GM21528 (cell line): ENCODE measurements around the gene TMEM95.
"Not testable (repeated sequence)": the region's sequence is repeated elsewhere in the genome, so short reads cannot be mapped to it uniquely, and the experiment has no call there.

Experiments used
- ATAC-seq: cut with Tn5 transposase; IDR thresholded peaks from one replicate; pipeline ENCODE4 v1.9.1; 2021; ENCODE audit warnings: mild to moderate bottlenecking, moderate library complexity; ENCODE audit not compliant: unreplicated experiment, low FRiP score

The TMEM95 gene

DNA sequence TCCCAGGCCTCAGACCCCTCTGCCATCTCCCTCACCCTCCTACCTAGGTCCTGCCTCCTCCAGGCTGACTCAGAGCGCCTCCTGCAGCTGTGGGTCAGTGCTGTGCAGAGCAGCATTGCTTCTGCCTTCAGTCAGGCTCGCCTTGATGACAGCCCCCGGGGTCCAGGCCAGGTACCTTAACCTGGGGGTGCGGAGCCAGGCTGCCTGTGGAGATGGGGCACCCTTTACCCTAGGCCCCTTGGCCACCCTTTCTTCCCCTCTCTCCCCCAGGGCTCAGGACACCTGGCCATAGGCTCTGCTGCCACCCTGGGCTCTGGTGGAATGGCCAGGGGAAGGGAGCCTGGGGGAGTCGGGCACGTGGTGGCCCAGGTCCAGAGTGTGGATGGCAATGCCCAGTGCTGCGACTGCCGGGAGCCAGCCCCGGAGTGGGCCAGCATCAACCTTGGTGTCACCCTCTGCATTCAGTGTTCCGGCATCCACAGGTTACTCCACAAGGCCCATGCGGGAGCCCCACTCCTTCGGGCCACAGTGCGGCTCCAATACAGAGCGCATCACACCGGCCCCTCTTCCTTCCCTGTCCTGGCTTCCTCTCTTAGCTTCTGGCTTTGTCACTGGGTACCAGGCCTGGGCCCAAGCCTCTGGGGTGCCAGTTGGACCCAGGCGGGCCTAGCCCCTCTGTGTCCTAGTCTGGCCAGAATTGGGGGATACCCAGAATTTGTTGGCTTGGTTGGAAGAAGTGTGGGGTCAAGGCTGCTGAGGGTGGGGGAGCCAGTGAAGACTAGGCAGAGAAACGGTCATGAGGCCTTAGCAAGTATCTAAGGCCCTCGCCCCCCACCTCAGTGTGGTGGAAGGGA, 8.0 kb upstream of the TMEM95 start:
- ATAC-seq = no peak

DNA sequence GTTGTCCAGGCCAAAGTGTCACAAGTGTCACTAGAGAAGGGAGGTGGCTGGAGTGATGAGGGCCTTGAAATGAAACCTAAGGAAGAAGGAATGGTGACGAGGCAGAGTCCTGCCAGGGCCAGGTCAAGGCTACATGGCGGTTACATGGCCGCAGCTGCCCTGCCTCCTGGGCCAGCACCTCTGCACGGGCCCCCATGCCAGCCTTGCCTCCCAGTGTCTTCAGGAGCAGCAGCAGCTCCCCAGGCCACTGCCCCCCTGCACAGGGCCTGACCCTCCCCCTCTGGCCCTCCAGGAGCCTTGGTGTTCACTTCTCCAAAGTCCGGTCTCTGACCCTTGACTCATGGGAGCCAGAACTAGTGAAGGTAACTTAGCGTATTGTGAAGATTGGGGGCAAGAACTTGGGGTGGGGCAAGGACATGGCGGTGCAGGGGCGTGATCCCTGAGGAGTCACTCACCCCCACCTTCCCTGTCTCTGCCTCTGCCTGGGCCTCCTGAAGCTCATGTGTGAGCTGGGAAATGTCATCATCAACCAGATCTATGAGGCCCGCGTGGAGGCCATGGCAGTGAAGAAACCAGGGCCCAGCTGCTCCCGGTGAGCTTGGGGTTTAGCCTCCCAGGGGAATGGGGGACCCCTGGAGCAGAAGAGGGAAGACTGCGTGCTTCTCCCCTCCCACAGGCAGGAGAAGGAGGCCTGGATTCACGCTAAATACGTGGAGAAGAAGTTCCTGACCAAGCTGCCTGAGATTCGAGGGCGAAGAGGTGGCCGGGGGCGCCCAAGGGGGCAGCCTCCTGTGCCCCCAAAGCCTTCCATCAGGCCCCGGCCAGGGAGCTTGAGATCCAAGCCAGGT, 7.1 kb upstream of the TMEM95 start:
- ATAC-seq = no peak

DNA sequence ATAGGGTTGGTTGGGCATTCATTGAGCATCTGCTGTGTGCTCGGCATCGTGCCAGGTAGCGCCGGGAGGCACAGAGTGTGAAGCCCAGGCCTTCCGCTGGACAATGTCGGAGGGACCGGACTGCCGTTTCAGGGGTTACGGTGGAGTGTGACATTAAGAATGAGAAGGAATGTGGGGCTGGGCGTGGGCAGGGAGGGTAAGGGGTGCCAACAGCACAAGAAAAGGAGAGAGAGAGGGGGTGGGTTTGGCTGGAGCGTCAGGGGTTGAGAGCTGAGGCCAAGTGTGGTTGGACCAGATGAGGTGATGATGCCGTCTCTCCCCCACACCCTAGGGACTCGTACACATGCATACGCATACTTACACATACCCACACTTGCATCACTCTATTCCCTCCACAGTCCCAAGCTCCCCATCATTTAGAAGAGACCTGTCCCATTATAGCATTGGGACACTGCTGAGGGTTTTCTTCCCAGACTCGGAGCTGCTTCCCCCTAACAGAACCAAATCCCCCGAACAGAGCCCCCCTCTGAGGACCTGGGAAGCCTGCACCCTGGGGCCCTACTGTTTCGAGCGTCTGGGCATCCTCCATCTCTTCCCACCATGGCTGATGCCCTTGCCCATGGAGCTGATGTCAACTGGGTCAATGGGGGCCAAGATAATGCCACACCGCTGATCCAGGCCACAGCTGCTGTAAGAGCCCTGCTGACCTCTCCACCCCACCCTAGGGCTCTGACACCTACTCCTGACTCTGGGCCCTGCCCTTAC, 6.3 kb upstream of the TMEM95 start:
- no peak for ATAC-seq

DNA sequence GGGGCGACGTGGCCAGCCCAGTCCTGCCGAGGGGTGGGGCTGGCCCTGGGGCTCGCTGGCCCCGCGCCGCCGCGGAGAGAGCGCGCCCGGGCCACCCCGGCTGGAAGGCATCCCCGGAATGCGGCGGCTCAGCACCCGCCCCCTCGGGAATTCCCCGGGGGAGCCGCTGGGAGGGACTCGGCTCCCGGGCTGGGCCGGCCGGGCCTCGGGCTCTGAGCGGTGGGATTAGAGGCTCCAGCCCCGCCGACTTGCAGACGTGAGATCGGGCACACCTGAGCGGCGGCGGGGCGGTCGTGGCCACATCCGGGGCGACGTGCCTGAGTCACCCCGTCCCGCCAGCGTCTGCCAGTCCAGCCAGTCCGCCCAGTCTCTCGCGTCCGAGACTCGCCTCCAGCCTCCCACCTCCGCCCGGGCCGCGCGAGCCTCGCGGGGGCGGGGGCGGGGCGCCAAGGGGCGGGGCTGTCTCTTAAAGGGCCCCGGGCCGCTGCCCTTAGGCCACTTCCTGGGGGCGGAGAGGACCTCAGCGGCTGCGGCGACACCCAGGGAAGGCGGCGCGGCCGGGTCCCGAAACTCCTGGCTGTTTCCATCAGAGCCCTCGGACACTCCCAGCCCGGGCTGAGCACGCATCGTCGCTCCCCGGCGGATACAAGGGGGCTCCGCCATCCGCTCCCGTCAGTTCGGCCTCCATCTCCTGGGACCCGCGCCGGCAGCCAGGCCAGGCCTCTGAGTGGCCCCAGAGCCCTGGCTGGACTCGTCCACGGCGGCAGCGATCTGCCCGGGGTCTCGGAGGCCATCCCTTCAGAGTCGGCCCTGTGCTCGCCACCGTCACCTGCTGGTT, 3.1 kb upstream of the TMEM95 start, which contains the start of gene KCTD11:
Gene KCTD11, plus strand, starts transcription at position 498 of the 838 bp plus-strand sequence.
- ATAC-seq = peak; percentile 58

GRCh38 chr17:7352503-7352889, 2.5 kb upstream of the TMEM95 start:
- no peak for ATAC-seq

- ATAC-seq = no peak
Observed at GRCh38 chr17:7352910-7353635, 1.9 kb upstream of the TMEM95 start.

DNA sequence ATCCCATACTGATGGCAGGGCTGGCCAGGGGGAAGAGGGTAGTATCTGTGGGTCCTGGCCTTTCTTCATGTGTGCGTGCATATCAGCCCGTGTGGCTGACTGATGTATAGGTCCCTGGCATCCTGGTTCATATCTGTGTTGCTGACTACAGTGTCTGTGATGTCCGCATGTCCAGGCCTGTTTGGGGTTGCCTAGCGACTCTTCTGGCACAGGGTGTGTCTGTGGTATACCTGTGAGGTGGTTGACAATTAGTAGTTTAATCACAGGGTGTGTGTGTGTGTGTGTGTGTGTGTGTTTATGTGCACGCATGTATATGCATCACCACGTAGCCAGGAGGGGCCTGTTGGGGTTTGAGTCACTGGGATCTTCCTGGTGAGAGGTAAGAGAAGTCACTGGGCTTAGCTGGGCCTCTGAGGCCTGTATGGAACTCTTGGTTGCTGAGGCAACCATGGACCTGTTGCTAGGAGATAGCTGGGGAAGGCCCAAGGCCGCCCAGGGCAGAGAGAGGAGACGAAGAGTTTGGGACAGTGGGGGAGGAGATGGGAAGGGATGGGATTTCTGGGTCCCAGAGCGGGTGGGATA, 603 bp upstream of the TMEM95 start:
- no peak for ATAC-seq

- ATAC-seq = no peak
Observed at GRCh38 chr17:7355573-7355972, 617 bp downstream of the TMEM95 start.

- ATAC-seq = no peak
Observed at GRCh38 chr17:7356072-7356549, 1.2 kb downstream of the TMEM95 start.

- no peak for ATAC-seq
Observed at GRCh38 chr17:7356756-7357155, 1.8 kb downstream of the TMEM95 start.

GRCh38 chr17:7357381-7357780, 2.4 kb downstream of the TMEM95 start:
- no peak for ATAC-seq

GRCh38 chr17:7361906-7362305, 7.0 kb downstream of the TMEM95 start:
- ATAC-seq = no peak

GRCh38 chr17:7363311-7363710, 8.4 kb downstream of the TMEM95 start:
- ATAC-seq = no peak

- not testable (repeated sequence) for ATAC-seq
Observed at GRCh38 chr17:7365963-7366362, 11.0 kb downstream of the TMEM95 start.

- ATAC-seq = no peak
Observed at GRCh38 chr17:7367083-7367482, 12.1 kb downstream of the TMEM95 start.

DNA sequence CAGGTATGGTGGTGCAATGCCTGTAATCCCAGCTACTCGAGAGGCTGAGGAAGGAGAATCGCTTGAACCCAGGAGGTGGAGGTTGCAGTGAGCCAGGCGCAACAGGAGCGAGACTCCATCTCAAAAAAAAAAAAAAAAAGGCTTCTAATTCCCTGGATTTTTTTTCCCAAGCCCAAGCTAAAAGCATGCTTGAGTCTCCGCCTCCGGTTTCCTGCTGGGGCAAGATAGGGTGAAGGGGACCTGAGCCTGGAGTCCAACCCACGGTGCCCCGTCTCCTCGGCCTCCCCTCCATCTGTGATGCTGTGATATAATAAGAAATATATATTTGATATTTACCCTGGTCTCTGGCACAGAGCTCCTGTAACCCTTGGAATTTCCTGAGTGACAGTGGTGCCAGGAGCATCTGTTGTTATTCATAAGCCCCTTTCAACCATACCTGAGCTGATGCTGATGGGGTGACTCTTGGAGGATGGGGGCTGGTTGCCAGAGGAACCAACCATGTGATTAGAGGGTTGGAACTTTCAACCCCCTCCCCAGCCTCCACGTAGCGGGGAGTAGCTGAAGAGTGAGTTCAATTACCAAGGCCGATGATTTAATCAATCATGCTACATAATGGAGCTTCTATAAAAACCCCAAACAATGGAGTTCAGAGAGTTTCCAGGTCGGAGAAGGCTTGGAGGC, 13.1 kb downstream of the TMEM95 start:
- ATAC-seq = no peak

- ATAC-seq = not testable (repeated sequence)
Observed at GRCh38 chr17:7368599-7368994, 13.6 kb downstream of the TMEM95 start.

GRCh38 chr17:7369825-7370224, 14.9 kb downstream of the TMEM95 start:
- no peak for ATAC-seq
